ENCODE measurements around the gene RIC1.

DNA sequence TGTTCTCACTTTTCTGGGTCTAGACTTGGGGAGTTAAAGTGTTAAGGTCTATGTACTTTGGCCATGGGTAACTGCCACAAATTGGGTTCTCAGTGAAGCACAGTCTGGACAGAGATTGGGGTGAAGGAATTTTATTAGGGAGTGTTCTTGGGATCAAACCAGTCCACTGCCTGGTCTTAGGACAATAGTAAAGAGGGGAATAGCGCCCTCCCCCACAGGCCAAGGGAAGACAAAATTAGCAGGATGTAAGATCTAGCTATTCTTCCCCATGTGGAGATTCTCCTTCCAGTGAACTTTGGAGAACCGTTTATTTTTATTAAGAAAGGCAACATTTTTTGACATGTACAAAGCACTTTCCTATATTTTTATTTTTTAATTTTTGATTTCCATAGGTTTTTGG is 18.4 kb upstream of the RIC1 start:
- TF ChIP-seq, protein P1, sequence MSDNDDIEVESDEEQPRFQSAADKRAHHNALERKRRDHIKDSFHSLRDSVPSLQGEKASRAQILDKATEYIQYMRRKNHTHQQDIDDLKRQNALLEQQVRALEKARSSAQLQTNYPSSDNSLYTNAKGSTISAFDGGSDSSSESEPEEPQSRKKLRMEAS (IDR thresholded peaks at IDR 0.05): no peak
- no peak for TF ChIP-seq POLR2A (IDR thresholded peaks at IDR 0.05; ENCODE audit: borderline replicate concordance, extremely low read depth, insufficient read depth, insufficient read length)
- TF ChIP-seq, protein P2, sequence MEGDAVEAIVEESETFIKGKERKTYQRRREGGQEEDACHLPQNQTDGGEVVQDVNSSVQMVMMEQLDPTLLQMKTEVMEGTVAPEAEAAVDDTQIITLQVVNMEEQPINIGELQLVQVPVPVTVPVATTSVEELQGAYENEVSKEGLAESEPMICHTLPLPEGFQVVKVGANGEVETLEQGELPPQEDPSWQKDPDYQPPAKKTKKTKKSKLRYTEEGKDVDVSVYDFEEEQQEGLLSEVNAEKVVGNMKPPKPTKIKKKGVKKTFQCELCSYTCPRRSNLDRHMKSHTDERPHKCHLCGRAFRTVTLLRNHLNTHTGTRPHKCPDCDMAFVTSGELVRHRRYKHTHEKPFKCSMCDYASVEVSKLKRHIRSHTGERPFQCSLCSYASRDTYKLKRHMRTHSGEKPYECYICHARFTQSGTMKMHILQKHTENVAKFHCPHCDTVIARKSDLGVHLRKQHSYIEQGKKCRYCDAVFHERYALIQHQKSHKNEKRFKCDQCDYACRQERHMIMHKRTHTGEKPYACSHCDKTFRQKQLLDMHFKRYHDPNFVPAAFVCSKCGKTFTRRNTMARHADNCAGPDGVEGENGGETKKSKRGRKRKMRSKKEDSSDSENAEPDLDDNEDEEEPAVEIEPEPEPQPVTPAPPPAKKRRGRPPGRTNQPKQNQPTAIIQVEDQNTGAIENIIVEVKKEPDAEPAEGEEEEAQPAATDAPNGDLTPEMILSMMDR (IDR thresholded peaks at IDR 0.05 in 2 of 3, conservative IDR thresholded peaks at IDR 0.05 in 1 of 3; ENCODE audit: borderline replicate concordance in 1 of 3, insufficient read depth in 1 of 3, low read depth in 2 of 3, low read length in 2 of 3): no peak
- TF ChIP-seq, protein P3, sequence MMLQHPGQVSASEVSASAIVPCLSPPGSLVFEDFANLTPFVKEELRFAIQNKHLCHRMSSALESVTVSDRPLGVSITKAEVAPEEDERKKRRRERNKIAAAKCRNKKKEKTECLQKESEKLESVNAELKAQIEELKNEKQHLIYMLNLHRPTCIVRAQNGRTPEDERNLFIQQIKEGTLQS (IDR thresholded peaks at IDR 0.05): no peak
- no peak for TF ChIP-seq YY1 (IDR thresholded peaks at IDR 0.05; ENCODE audit: extremely low read depth, insufficient replicate concordance, low read depth, low read length)
- TF ChIP-seq SP1 (IDR thresholded peaks at IDR 0.05; ENCODE audit: low read depth): no peak
- no peak for TF ChIP-seq RAD21 (IDR thresholded peaks at IDR 0.05; ENCODE audit: low read depth)
- TF ChIP-seq EZH2 (IDR thresholded peaks at IDR 0.05): no peak
- no peak for TF ChIP-seq POLR2AphosphoS5 (IDR thresholded peaks at IDR 0.05; ENCODE audit: low read depth, low read length)
- no peak for TF ChIP-seq CEBPB (IDR thresholded peaks at IDR 0.05; ENCODE audit: low read depth)
- TF ChIP-seq SIN3A (IDR thresholded peaks at IDR 0.05; ENCODE audit: low read depth): no peak
- no peak for TF ChIP-seq EGR1 (IDR thresholded peaks at IDR 0.05; ENCODE audit: low read depth)

Data from HCT116 (cell line).